Stimulated activated CD4-positive, alpha-beta T cell treated with anti-CD3 and anti-CD28 coated beads, Interleukin-4, amount 100 ng/mL, for 48 hours (primary cell): Measurements from ENCODE around the gene CCDC15.
"Not testable (repeated sequence)": the region's sequence is repeated elsewhere in the genome, so short reads cannot be mapped to it uniquely, and the experiment has no call there.

ENCODE experiments used
- DNase-seq, 2 donors: peaks; one replicate each; pipeline ENCODE4 v3.0.0-alpha.2; 2020; ENCODE audit warnings: low read depth in 2 of 2

The CCDC15 gene

DNA sequence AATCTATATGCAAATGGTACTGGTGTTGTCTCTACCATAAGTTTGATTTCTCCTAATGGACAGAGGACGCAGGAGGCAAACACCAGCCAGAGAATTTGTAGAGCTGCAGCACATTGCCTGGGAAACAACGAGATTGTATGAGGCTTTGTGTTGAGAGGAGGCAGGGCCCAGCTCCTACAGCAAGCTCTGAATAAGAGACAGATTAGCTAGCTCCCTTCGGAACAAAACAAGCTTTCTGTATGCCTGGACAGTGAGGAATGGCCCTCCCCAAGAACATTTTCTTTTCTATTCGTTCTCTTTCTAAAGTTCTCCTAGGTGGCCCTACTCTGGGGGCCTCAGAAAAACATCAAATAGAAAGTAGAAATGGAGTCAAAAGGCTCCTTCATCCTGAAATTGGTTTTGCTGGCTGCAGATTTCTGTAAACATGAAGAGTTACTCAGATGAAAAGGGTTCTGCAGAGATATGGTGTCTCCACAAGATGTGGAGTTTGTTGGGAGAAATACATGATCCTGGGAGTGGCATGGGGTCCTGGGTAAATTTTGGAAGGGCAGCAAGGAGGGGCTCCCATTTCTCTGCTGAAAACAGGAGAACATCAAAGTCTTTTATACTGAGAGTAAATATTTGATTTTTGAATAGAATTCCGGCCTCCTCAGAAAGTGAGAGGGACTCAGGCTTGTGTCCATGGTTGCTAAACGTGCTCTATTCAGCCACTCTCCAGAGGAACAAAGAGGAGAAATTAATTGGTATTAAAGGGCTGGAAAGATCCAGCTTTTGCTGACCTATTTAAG, 11.3 kb upstream of the CCDC15 start:
- DNase-seq: no peak

DNA sequence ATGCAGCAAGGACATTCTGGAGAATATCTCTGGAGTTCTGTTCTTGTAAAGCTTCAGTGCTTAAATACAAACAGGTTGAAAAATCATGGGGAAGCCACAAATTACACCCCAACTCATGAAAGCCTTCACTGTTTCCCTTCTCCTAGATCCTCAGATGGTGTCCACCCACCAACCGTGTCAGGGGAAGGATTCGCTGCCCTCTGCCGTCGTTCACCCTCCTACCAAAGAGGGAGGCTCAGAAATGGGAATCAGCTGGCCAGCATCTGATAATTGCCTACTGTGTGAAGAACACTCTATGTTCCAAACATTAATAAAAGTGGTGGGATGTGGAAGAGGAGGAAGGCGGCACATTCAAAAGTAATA, 10.8 kb upstream of the CCDC15 start:
- no peak for DNase-seq

DNA sequence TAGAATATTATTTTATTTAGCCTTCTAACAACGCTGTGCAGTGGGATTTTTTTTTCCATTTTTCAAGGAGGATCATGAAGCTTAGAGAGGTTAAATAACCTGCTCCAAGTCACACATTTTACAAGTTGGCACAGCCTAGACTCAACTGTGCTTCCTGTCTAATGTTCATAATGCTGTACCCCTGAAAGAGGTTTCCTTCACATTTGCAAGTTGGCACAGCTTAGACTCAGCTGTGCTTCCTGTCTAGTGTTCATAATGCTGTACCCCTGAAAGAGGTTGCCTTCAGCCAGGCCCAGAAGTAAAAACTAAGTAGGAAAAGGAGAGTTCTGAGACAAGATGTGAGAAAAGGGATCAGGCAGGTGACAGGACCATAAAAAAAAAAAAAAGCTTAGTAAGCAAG, 10.3 kb upstream of the CCDC15 start:
- no peak for DNase-seq

DNA sequence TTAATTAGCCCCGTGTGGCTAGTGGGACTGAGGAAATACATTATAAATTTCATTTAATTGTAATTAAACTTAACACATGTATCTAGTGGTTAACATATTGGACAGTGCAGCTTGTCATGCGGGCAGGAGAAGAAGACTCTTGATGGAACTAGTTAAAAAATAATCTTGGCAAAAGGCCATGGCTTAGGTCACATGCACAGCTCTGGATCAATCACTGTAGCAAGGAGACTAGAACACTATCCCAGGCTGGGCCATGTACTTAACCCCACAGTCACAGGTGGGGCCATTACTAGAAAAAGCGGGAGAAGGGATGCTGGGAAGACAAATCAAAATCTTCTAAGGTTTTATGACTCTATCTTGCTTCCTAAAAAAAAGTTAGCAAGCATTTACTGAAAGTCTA, 9.4 kb upstream of the CCDC15 start:
- DNase-seq: no peak

DNA sequence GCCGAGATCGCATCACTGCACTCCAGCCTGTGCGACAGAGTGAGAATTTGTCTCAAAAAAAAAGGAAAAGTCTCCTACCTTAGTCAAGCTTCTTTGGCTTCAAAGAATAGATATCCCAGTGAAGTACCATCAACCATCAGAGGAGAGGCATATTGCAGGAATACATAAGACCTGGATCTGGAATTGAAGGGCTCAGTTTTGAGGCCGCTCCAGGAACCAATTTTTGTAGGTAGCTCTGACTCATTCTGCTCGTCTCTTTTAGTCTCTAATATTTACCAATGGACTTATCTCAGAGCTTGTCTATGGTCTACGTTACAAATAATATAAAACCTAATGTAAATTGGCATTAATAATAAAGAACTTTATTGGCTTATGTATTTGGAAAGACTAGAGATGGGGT, 8.2 kb upstream of the CCDC15 start:
- DNase-seq: no peak

DNA sequence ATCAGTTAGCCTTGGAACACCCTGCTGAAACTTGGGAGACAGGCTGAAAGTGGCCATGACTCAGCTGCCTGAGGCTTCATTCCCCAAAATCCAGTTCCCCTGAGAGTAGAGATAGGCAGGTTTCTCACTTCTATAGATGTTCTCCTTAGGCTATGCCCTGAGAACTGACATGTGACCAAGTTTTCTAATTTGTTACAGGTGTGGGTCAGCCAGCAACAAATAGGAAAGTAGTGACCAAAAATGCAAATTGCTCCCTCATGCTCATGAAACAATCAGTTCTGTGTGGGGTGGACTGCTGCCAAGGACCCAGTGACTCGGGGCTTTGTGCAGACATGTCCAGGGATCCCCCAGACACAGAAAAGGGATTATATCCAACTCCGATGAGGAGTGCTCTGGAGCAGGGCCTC, 7.3 kb upstream of the CCDC15 start:
- DNase-seq: no peak

DNA sequence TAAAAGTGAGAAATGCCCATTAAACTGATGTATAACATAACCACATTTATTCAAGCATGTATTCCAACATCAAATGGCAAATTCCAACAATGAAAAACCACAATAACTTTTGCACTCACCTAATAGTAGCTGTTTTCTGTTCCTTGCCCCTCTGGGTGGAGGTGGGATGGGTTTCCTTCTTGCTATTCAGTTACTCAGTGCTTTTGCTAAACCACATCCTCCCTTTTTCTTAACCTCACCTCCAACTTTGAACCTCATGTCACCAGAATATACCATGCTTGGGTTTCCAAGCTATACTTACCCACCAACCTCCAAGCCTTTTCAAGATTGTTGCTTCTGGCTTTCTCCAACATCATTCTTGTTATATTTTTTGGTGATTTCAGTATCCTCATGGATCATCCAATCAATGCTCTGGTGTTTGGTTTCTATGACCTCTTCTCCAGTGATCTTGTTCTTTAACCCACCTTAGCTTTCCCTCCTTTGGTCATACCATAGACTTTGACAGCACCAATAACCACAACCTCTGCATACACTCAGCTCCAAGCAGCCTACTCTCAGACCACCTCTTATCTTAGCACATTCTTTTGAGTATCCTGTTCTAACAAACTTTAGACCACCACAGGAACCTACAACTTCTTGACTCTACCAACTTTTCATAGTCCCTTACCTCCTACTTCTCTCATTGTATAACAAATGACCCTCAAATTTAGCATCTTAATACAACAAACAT, 3.2 kb upstream of the CCDC15 start:
- DNase-seq: no peak

DNA sequence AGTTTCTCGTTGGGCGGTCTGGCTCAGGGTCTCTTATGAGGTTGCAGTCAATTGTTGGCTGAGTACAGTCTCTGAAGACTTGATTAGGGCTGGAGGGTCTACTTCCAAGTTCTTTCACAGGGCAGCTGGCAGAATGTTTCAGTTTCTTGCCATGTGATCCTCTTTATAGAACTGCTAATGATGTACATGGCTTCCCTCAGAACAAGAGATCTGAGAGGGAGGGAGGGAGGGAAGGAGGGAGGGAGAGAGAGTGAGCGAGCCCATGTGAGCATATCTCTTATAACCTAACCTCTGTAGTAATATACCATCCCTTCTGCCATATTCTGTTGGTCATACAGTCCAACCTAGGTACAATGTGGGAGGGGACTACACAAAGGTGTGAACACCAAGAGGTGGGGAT, 2.7 kb upstream of the CCDC15 start:
- no peak for DNase-seq

DNA sequence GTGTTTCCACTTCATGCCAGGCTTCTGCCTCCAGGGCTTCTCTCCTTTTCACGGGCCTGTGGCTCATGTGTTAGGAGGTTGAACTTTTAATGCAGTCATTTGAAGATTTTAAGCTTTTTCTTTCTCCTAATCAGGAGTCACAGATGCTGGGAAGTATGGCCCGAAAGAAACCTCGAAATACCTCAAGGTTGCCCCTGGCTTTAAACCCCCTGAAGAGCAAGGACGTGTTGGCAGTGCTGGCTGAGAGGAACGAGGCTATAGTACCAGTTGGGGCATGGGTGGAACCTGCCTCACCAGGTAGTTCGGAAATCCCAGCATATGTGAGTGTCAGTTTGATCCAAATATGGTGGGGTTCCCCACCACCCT, 571 bp downstream of the CCDC15 start:
- no peak for DNase-seq

DNA sequence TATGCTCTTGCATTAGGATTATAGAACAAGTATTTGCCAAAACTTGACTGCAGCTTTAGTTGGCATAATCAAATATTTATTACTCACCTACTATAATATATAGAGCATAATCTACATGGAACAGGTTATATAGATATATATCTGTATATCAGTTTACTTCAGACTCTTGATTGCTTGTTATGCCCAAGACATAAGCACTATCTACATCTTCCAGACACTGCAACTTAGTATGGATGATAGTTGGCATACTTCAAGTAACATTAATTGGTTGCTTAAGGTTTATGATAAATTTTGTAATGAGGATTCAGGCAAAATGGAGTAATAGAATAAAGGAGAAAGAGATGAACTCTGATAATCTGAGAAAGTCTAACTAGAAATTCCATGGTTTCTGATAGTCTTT, 1.0 kb downstream of the CCDC15 start:
- DNase-seq: no peak

DNA sequence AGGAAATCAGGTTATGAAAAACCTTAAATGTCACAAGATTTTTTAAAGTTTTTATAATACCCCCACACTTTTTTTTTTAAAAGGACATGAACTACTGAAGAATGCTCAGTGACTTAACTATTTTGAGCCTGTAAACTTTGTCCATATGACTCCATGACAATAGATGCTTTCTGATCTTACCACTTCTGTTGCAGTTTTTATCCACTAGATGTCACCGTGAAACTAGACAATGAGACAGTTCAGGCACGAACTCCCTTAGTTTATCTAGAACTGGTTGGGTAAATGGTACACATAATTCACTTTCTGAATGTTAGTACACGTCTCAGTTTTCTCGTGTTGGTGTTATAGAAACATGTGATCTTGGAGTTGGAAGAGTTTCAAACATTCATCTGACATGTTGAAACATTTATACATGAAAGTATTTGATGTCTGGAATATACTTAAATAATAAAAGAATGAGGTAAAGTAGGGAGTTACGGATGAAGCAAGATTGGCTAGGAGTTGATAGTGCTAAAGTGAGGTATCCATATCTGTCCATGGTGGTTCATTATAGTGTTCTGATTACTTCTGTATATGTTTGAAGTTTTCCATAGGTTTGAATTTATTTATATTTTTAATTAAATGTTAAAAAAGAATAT, 8.1 kb downstream of the CCDC15 start:
- no peak for DNase-seq

DNA sequence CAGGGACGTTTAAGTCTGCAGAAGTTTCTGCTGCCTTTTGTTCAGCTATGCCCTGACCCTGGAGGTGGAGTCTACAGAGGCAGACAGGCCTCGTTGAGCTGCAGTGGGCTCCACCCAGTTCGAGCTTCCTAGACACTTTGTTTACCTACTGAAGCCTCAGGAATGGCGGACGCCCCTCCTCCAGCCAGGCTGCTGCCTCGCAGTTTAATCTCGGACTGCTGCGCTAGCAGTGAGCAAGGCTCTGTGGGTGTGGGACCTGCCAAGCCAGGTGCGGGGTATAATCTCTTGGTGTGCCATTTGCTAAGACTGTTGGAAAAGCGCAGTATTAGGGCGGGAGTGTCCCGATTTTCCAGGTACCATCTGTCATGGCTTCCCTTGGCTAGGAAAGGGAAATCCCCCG, 14.2 kb downstream of the CCDC15 start:
- not testable (repeated sequence) for DNase-seq

DNA sequence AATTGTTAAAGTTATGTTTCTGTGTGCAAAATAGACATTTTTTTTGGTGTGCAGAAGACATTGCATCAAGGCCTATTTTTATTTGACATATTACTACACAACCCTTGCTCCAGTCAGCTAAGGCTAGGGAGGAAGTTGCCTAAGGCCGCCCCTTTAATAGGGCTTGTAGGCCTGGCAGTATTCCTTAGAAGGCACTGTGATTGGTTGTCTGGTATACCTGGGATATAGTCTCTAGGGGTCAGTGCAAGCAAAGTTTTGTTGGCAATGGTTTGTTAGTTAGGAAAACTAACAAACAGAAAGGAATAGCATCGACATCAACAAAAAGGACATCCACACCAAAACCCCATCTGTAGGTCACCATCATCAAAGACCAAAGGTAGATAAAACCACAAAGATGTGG, 16.9 kb downstream of the CCDC15 start:
- no peak for DNase-seq

DNA sequence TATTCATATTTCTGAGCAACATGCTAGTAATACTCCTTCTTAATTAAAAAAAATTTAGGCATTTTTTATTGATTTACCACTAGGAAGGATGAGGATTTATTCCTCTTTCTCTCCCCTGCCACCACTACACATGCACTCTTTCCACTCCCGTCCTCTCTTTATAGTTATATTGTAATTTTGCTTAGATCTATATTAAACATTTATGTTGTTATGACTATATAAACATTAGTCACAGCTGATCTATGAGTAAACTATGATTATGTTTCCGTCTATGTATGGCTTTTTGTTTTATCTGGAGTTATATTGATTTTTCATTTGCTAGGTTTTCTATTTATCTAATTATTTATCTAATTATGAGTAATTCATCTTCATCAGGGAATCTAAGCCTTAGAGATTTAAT, 17.8 kb downstream of the CCDC15 start:
- no peak for DNase-seq

DNA sequence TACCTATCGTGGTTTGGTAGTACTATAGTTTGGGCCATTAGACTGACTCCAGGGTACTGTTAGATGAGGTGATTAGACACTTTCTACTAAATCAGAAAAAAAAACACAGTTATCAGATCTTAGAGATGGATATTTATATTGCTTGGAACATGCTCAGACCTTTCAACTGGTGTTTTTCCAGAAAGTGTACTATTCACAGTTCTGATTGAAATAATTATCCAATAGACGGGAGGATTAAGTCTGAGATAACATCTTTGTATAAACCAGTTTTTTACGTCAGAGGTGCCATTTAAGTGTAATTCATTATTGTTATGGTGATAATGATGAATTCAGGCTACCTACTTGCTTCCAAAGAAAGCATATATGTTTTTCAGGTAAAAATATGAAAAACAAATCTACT, 22.5 kb downstream of the CCDC15 start:
- DNase-seq: no peak

DNA sequence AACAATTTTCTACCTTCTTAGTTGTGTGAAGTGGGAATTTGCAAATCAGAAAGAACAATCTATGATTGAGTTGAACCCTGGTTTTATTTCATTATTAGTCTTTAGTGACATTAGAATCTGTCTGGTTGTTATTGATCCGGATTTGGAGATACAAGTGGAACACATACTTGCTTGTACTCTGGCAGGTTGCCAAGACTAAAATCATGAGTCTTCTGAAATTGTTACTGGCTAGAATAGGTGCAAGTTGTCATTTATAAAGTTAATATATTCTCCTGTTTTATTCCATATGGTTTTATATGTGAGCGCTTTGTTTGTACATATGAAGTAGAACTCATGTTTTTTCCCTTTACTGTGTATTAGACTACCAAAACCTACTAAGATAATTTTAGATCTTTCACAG, 23.0 kb downstream of the CCDC15 start:
- no peak for DNase-seq

DNA sequence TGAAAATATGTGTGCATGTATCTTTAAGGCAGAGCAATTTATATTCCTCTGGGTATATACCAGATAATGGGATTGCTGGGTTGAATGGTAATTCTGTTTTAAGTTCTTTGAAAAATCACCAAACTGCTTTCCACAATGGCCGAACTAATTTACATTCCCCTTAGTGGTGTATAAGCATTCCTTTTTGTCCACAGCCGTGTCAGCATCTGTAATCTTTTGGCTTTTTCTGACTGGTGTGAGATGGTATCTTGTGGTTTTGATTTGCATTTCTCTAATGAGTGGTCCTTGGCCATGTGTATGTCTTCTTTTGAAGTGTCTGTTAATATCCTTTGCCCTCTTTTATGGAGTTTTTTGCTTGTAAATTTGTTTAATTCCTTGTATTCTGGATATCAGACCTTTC, 24.3 kb downstream of the CCDC15 start:
- no peak for DNase-seq

DNA sequence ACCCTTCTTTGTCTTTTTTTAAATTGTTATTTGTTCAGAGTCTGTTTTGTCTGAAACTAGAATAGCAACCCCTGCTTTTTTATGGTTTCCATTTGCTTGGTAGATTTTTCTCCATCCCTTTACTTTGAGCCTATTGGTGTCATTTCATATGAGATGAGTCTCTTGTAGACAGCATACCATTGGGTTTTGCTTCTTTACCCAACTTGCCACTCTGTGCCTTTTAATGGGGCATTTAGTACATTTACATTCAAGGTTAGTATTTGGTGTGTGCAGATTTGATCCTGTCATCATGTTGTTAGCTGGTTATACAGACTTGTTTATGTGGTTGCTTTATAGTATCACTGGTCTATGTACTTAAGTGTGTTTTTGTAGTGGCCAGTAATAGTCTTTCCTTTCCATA, 28.0 kb downstream of the CCDC15 start:
- no peak for DNase-seq

DNA sequence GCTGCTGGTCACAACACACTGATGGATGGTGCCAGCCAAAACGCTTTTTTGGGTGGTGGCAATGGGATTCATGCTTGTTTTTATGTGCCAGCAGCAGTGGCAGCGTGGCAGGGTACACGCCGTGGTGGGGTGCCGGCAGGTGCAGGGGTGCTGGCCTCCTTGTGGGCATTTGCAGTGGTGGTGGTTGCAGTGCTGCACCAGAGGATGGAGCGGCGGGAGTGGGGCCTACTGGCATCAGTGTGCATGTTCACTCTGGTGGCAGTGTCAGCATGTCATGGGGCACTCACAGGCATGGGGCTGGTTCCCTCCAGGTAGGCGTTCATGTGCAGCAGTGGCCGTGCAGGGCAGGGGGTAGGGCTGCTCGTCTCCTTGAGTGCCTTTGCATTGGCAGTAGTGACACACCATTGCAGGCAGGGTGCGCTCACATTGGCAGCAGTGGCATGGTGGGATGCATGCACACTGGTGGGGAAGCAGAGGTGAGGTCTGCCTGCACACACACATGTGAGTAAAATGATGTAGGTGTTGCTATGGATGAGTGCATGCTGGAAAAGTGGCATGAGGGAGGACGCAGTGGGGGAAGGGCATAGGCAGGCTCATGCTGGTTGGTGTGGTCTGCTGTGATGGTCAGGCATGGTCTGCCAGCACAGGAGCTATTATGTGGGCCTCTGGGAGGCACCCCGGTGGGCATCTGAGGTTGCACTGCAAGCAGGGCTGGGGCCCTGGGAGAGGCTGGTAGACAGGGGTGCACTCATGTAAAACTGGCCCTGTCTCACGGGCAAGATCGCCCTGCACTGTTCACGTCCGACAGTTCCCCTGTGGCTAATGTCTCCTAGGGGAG, 29.9 kb downstream of the CCDC15 start:
- DNase-seq: no peak

DNA sequence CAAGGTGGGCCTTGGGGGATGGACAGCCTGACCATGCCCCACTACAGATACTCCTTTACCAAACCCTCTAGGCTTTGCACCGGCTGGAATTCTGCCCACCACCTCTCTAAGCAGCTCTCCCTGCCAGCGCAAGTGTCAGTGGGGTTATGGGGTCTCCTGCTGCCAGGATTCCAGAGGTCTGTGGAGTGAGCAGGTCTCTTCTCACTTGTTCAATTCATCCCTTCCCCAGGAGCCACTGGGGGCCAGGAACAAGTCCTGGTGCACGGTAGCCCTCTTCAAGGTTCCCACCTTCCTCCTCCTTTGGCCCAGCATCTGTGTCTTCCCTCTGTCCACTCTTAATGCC, 30.5 kb downstream of the CCDC15 start:
- no peak for DNase-seq

DNA sequence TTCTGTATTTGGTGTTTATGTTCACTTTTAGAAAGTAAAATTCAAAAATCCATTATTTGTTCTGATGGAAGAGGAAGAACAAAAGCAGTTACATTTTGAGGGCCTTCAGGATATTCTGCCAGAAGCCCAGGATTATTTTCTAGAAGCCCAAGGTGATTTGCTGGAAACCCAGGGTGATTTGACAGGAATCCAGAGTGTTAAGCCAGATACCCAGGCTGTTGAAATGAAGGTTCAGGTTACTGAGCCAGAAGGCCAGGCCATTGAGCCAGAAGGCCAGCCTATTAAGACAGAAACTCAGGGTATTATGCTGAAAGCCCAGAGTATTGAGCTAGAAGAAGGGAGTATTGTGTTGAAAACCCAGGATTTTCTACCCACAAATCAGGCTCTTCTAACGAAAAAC, 33.1 kb downstream of the CCDC15 start:
- DNase-seq: no peak

DNA sequence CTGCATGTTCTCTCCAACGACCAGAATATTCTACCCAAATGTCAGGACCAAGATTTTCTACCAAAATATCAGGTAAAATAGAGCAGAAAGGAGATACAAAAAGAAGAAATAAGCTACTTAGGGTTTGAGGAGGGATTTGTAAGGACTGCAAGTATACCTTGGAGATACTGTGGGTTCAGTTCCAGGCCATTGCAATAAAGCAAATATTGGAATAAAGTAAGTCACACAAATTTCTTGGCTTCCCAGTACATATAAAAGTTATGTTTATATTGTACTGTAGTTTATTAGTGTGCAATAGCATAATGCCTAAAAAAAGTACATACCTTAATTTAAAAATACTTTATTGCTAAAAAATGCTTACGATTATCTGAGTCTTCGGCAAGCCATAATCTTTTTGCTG, 34.1 kb downstream of the CCDC15 start:
- DNase-seq: no peak
